ENCODE results near the gene JAM3.

The JAM3 gene

DNA sequence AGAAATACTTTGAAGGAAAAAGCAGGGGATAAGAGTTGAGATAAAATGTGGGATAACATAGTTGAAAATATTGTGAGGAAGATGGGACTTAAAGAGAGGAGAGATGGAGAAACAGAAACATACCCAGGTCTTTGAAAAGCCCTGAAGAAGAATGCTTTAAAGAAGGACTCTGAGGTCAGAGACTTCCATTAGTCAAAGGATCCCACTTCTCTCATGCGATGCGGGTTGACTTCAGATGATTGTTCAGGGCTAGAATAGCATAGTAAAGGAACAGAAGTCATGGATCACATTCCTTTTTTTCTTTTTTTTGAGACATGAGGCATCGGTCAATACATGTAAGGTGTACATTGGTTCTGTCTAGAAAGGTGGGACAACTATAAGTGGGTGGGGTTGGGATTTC lies 3.5 kb upstream of the JAM3 start:
- Histone ChIP-seq H3K4me2 (ENCODE audit: low read depth, low read length) (no peak overlapping the region), H3K9me3 (replicated peaks; ENCODE audit: insufficient read depth, low read length) (no peaks in the 10 kb centered on the region), H3K36me3 (replicated peaks; ENCODE audit: insufficient read depth, low read length) (no peaks in the 10 kb centered on the region), H2AFZ (ENCODE audit: low read length) (no peak overlapping the region), H4K20me1 (ENCODE audit: insufficient read depth, low read length) (no peaks in the 10 kb centered on the region), H3K4me1 (ENCODE audit: low read length) (no peaks in the 10 kb centered on the region), H3F3A (ENCODE audit: insufficient read depth, low read length) (no peaks in the 10 kb centered on the region), H3K79me2 (ENCODE audit: low read length) (no peaks in the 10 kb centered on the region), H3K27ac (ENCODE audit: low read length) (no peak overlapping the region), H3K4me3 (ENCODE audit: low read length) (no peak overlapping the region), H3K9ac (ENCODE audit: low read length) (no peak overlapping the region), H3K9me2 (replicated peaks; ENCODE audit: insufficient read depth, low read length) (no peaks in the 10 kb centered on the region), H3K27me3 (replicated peaks; ENCODE audit: insufficient read depth, low read length) (no peaks in the 10 kb centered on the region)
- no peak for DNase-seq
- TF ChIP-seq, protein P1, sequence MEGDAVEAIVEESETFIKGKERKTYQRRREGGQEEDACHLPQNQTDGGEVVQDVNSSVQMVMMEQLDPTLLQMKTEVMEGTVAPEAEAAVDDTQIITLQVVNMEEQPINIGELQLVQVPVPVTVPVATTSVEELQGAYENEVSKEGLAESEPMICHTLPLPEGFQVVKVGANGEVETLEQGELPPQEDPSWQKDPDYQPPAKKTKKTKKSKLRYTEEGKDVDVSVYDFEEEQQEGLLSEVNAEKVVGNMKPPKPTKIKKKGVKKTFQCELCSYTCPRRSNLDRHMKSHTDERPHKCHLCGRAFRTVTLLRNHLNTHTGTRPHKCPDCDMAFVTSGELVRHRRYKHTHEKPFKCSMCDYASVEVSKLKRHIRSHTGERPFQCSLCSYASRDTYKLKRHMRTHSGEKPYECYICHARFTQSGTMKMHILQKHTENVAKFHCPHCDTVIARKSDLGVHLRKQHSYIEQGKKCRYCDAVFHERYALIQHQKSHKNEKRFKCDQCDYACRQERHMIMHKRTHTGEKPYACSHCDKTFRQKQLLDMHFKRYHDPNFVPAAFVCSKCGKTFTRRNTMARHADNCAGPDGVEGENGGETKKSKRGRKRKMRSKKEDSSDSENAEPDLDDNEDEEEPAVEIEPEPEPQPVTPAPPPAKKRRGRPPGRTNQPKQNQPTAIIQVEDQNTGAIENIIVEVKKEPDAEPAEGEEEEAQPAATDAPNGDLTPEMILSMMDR (IDR thresholded peaks at IDR 0.05; ENCODE audit: low read length) = no peak
- TF ChIP-seq EZH2 (optimal IDR thresholded peaks at IDR 0.05; ENCODE audit: low read depth, low read length) (no peak), EZH2phosphoT487 (IDR thresholded peaks at IDR 0.05; ENCODE audit: low read length) (no peak)

DNA sequence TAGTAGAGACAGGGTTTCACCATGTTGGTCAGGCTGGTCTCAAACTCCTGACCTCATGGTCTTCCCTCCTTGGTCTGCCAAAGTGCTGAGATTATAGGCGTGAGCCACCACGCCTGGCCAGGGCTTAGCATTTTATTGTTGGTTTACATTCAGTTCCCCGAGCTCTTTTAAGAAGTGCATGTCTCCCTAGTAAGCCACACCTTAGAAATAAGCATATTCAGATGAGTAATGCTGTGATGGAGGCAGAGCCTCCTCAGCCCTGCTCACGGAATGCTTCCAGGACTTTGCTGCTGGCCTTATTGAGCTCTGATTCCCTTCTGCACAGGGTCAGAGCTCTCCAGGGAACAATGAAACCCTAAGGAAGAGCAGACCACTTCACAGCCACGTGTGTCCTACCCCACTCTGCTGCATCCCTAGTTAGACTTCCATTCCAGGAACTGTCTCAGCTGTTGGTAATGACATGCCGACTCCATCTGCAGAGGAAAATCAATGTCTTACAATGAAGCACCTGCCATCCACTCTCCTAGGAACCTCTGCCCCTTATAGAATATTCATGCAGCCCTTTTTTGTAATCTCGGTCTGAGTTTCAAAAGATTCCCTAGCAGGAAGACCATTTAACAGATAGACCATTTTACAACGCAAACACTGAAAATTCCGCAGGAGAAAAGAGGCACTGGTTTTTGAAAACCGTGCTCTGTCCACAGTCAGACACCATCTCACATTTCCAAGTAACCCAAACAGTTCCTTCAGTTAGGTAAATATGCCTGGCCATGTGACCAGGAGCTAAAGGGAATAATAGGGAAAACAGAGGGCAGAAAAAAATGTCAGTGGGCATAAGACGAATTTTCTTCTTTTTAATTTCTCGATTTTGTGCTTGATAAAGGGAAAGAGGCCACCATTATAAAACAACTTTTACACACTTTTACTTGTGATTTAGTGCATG lies 1.7 kb upstream of the JAM3 start:
- Histone ChIP-seq H3K36me3 (replicated peaks; ENCODE audit: insufficient read depth, low read length) (no peaks in the 10 kb centered on the region), H3K4me2 (ENCODE audit: low read depth, low read length) (no peak overlapping the region), H3K79me2 (ENCODE audit: low read length) (no peaks in the 10 kb centered on the region), H3F3A (ENCODE audit: insufficient read depth, low read length) (no peaks in the 10 kb centered on the region), H3K4me3 (ENCODE audit: low read length) (no peak overlapping the region), H4K20me1 (ENCODE audit: insufficient read depth, low read length) (no peaks in the 10 kb centered on the region), H3K9ac (ENCODE audit: low read length) (no peak overlapping the region), H3K9me2 (replicated peaks; ENCODE audit: insufficient read depth, low read length) (no peaks in the 10 kb centered on the region), H2AFZ (ENCODE audit: low read length) (no peak overlapping the region), H3K27ac (ENCODE audit: low read length) (no peak overlapping the region), H3K4me1 (ENCODE audit: low read length) (no peaks in the 10 kb centered on the region), H3K27me3 (replicated peaks; ENCODE audit: insufficient read depth, low read length) (no peaks in the 10 kb centered on the region), H3K9me3 (replicated peaks; ENCODE audit: insufficient read depth, low read length) (no peaks in the 10 kb centered on the region)
- no peak for DNase-seq
- TF ChIP-seq EZH2phosphoT487 (IDR thresholded peaks at IDR 0.05; ENCODE audit: low read length) = no peak
- TF ChIP-seq, protein P1 (IDR thresholded peaks at IDR 0.05; ENCODE audit: low read length) = no peak
- TF ChIP-seq EZH2 (optimal IDR thresholded peaks at IDR 0.05; ENCODE audit: low read depth, low read length) = no peak

DNA sequence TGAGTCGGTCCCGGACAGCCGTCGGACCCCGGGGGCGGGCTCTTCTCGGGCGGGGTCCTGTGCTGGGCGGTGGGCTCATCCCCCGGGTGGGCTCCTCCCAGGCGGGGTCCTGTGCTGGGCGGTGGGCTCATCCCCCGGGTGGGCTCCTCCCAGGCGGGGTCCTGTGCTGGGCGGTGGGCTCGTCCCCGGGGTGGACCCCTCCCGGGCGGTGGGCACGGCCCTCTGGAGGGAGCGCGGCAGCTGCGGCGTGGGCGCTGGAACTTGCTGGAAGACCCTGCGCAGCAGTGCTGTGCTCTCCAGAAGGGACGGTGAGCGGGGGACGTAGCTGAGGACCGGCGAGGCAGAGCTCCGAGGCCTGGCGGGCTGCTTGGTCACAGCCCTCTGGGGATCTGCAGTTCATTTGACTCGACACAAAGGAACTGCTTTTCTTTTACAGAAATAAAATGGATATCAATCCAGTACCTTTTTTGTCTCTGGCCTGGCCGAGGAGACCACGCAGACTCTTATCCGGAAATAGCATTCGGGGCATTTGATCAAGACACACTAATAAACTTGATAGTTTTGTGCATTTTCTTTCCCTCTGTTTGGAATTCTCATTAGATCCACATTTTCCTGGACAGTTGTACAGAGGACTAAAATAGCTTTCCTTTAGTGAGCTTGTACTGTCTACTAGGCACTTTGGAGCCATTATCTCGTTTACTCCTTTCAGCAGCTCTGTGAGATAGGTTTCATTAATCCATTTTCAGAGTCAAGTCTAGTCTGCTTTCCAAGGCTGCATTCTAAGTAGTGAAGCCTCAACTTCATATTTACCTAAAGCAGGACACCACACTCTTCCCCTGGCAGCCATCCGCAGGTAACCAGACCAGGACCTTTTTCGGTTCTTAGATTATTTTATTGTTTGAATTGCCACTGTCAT lies 812 bp downstream of the JAM3 start:
- no peak for DNase-seq
- TF ChIP-seq EZH2phosphoT487 (IDR thresholded peaks at IDR 0.05; ENCODE audit: low read length) (no peak), EZH2 (optimal IDR thresholded peaks at IDR 0.05; ENCODE audit: low read depth, low read length) (no peak)
- TF ChIP-seq, protein P1 (IDR thresholded peaks at IDR 0.05; ENCODE audit: low read length) = no peak
- Histone ChIP-seq H3K4me1 (ENCODE audit: low read length) (no peaks in the 10 kb centered on the region), H3F3A (ENCODE audit: insufficient read depth, low read length) (no peaks in the 10 kb centered on the region), H2AFZ (ENCODE audit: low read length) (no peak overlapping the region), H3K79me2 (ENCODE audit: low read length) (no peaks in the 10 kb centered on the region), H3K27ac (ENCODE audit: low read length) (no peak overlapping the region), H3K9ac (ENCODE audit: low read length) (no peak overlapping the region), H3K9me3 (replicated peaks; ENCODE audit: insufficient read depth, low read length) (no peaks in the 10 kb centered on the region), H3K27me3 (replicated peaks; ENCODE audit: insufficient read depth, low read length) (no peaks in the 10 kb centered on the region), H4K20me1 (ENCODE audit: insufficient read depth, low read length) (no peaks in the 10 kb centered on the region), H3K36me3 (replicated peaks; ENCODE audit: insufficient read depth, low read length) (no peaks in the 10 kb centered on the region), H3K4me2 (ENCODE audit: low read depth, low read length) (no peak overlapping the region), H3K4me3 (ENCODE audit: low read length) (no peak overlapping the region), H3K9me2 (replicated peaks; ENCODE audit: insufficient read depth, low read length) (no peaks in the 10 kb centered on the region)
